Measurements from ENCODE around the gene SEMA3A.

GRCh38 chr7:84219310-84219709, 24.7 kb upstream of the SEMA3A start:
- TF ChIP-seq CTCF (conservative IDR thresholded peaks at IDR 0.05) = no peak
- no peak for TF ChIP-seq EZH2 (IDR thresholded peaks at IDR 0.05; ENCODE audit: low read depth)

Measured in PC-9 (cell line).